Pancreas (tissue), 10 donors: Measurements from ENCODE around the gene C8G. TPM values are rescaled to one million over a fixed set of nuclear protein-coding genes. Genes with fewer than 3 reads are reported as not detected.

ENCODE experiments used
- ATAC-seq, 4 donors: fragments of 200-7000 bp; cut with Tn5 transposase; one replicate each; pipeline versions ENCODE4 v1.8.0 to v1.9.1; 2020; ENCODE audit warnings: mild to moderate bottlenecking in 4 of 4, moderate library complexity in 4 of 4
- DNase-seq, 6 donors: peaks; one replicate each; pipeline ENCODE4 v3.0.0-alpha.2; 2020
- FAIRE-seq: peaks from 2 replicates; lab custom pipeline; 2012; peaks lifted over from hg19 to GRCh38; lab: Jason Lieb, UNC
- H3K27ac ChIP-seq, 4 donors: fragments of 200-600 bp; sonication (generic); 1 replicate in 3 of 4; 2 replicates in 1 of 4; pipeline versions ENCODE4 v1.5.0 to v1.8.0; 2020
- H3K27me3 ChIP-seq, 4 donors: fragments of 200-600 bp; one replicate each; pipeline ENCODE4 v1.8.0; 2021
- H3K36me3 ChIP-seq, 3 donors: fragments of 200-600 bp; sonication (generic) in 1 of 3; one replicate each; pipeline versions ENCODE4 v1.5.0 to v1.8.0; 2020 to 2021
- H3K4me1 ChIP-seq, 3 donors: fragments of 200-600 bp; one replicate each; pipeline ENCODE4 v1.8.0; 2021
- H3K4me3 ChIP-seq, 4 donors: fragments of 200-600 bp; sonication (generic) in 2 of 4; one replicate each; pipeline versions ENCODE4 v1.5.0 to v1.8.0; 2020 to 2021
- H3K9me3 ChIP-seq, 4 donors: fragments of 200-600 bp; one replicate each; pipeline ENCODE4 v1.8.0; 2021
- WGBS, 2 donors: extraction: QIAGEN DNeasy Blood & Tissue Kit; methylation state at CpG; one replicate each; pipeline ENCODE4 v1.1.7; 2013; 5-methylcytosine and 5-hydroxymethylcytosine counted together
- intact Hi-C, 3 donors: fragments of 100-400 bp; cut with DNase I; formaldehyde crosslinking; loops; one replicate each; pipeline versions ENCODE4 v1.11.1 to v1.14.2; 2022
- polyA plus RNA-seq, 2 donors: library from polyadenylated mRNA; stranded (reverse); fragments of 200-250 nt; gene quantifications; one replicate each; pipeline ENCODE4 v1.2.3, GENCODE V29; 2013
- total RNA-seq, 6 donors: library from RNA; stranded (reverse); fragmentation: NEBNext Ultra II Directional in 4 of 6; extraction: Animal tissue kit (Norgen Biotek cat#: 25700) in 4 of 6; gene quantifications; one replicate each; pipeline versions ENCODE4 v1.2.1 to v1.2.4, GENCODE V29; 2021 to 2023
- TF ChIP-seq, protein P1 (sequence below), 4 donors: fragments of 200-600 bp; sonication (generic) in 3 of 4; IDR thresholded peaks; one replicate each; pipeline versions ENCODE4 v1.5.0 to v1.8.0; 2021; ENCODE audit warnings: antibody characterized with exemption in 4 of 4
- donor health status: healthy with polysubstance abuse.
- donor health status: DM: no; HTN: no; CAD: no; lungs with moderate emphysema.
- donor health status: DM: no; HTN: no; CAD: no.
- donor health status: control.
- donor health status: control.
- donor health status: Bipolar disorder and iron deficiency.
- donor health status: DM: yes; HTN: yes; CAD: no.
- donor health status: DM: no; HTN: no; CAD: no.
- donor health status: DM: no; HTN: no; CAD: no.
- donor health status: DM: yes; HTN: yes; CAD: no.

Gene C8G
- total and polyA plus RNA-seq, 8 donors, result 0.24 to 5.0 (median 0.84) TPM; not detected in 1

DNA sequence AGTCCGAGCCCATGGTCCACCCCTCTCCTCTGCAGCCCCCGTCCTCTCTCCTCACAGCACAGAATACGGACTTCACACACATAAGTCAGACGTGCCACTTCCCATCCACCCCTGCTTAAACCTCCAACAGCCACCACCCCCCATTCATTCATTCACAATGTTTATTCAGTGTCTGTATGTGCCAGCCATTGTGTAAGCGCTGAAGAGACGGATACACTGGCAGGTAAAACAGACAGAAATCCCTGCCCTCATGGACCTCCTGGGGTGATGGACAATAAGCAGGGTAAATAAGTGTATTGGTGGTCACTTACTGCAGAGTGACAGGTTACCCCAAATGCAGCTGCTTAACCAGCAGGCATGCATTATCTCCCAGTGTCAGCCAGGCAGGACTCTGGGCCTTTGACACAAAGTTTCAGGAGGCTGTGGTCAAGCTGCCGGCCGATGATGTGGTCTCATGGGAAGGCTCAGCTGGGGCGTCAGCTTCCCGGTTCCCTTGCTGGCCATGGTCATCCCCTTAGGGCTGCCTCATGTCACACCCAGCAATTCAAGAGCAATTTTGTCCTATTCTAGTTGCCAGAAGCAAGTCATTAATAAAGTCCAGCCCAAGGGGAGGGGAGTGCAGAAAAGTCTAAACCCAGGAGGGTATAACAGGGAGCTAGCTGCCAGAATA, 45.3 kb downstream of the C8G start:
- 81 to 84% methylated on average over 10 of the region's 10 CpGs for WGBS, 2 donors
- H3K27ac ChIP-seq, result no peak overlapping the region
- TF ChIP-seq, protein P1, sequence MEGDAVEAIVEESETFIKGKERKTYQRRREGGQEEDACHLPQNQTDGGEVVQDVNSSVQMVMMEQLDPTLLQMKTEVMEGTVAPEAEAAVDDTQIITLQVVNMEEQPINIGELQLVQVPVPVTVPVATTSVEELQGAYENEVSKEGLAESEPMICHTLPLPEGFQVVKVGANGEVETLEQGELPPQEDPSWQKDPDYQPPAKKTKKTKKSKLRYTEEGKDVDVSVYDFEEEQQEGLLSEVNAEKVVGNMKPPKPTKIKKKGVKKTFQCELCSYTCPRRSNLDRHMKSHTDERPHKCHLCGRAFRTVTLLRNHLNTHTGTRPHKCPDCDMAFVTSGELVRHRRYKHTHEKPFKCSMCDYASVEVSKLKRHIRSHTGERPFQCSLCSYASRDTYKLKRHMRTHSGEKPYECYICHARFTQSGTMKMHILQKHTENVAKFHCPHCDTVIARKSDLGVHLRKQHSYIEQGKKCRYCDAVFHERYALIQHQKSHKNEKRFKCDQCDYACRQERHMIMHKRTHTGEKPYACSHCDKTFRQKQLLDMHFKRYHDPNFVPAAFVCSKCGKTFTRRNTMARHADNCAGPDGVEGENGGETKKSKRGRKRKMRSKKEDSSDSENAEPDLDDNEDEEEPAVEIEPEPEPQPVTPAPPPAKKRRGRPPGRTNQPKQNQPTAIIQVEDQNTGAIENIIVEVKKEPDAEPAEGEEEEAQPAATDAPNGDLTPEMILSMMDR (IDR thresholded peaks at IDR 0.05), result no peak
- no peaks in the 10 kb centered on the region for H3K9me3 ChIP-seq
- no peaks in the 10 kb centered on the region for H3K27me3 ChIP-seq
- FAIRE-seq (no peak), DNase-seq (no peak), ATAC-seq (no peak)
- peaks cover 0 to 7% (median 7%) of the 10 kb centered on the region in 3 donors for H3K4me1 ChIP-seq
- H3K36me3 ChIP-seq, result no peaks in the 10 kb centered on the region
- intact Hi-C loops, result no loop called here
- no peak overlapping the region for H3K4me3 ChIP-seq

DNA sequence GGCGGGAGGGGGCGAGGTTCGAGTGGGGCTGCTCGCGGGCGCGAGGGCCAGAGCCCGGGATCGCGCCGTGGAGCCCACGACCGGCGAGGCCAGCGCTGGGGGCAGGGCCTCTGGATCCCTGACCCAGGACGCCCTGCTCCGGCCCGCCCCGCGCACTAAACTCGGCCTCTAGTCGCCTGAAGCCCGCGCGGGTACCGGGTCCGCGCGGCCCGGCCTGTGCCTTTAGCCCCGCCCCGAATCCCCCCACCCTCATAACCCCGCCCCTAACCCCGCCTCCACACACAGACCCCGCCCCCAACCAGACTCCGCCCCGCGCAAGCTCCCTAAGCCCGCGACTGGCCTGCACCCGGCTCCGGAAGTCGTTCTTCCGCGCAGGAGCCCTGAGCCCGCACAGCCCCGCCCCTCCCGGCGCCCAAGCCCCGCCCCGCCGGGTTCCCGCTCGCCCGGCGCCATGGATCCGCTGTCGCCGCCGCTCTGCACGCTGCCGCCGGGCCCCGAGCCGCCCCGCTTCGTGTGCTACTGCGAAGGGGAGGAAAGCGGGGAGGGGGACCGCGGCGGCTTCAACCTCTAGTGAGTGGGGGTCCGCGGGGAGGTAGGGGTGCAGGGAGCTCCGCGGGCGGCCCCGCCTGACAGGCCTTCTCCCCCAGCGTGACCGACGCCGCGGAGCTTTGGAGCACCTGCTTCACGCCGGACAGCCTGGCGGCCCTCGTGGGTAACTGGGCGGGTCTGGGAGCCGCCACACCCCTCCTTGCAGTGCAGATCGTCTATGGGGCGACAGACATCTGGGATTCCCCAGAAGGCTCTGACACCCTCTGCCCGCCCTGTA, 47.2 kb downstream of the C8G start, which contains the start of gene PAXX:
Gene PAXX (plus strand): TSS at position 430 of the 826 bp plus-strand sequence. CDS start 22 bp downstream, at position 452.
- DNase-seq, result peak; percentile 91 to 98 (median 94)
- H3K27me3 ChIP-seq, result no peaks in the 10 kb centered on the region
- intact Hi-C loops, result no loop called here
- peaks cover 0 to 7% (median 7%) of the 10 kb centered on the region in 3 donors for H3K4me1 ChIP-seq
- ATAC-seq, result peak; percentile 95 to 96 (median 96)
- WGBS, 2 donors, result 0 to 1% methylated on average over 38 to 92 of the region's 92 CpGs
- peak within 1 kb of the TSS; percentile 42 to 88 (median 68) for H3K27ac ChIP-seq
- peak within 1 kb of the TSS; percentile 79 to 91 (median 85) for H3K4me3 ChIP-seq
- no peaks in the 10 kb centered on the region for H3K36me3 ChIP-seq
- TF ChIP-seq, protein P1 (IDR thresholded peaks at IDR 0.05), result no peak
- H3K9me3 ChIP-seq, result no peaks in the 10 kb centered on the region
- no peak for FAIRE-seq

DNA sequence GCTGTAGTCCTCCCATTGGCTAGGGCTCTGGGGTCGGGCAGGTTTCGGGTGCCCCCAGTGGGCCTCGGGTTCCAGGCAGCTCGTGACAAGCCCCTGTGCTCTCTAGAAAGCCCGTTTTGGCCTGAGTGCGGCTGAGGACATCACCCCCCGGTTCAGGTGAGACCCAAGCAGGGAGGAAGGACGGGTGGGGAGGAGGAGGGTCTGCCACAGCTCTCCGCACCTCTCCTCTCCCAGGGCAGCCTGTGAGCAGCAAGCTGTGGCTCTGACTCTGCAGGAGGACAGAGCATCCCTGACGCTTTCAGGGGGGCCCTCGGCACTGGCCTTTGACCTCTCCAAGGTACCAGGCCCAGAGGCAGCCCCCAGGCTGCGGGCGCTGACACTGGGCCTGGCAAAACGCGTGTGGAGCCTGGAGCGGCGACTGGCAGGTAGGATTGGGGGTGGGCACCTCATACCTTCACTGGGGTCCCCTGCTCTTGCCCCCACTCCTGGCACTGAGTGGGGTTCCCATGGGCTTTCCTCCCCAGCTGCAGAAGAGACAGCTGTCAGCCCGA, 47.9 kb downstream of the C8G start:
- peak overlapping the region in 3 of 4 donors; percentile 35 to 88 (median 82) for H3K27ac ChIP-seq
- peak overlapping the region; percentile 79 to 91 (median 85) for H3K4me3 ChIP-seq
- peaks cover 0 to 7% (median 7%) of the 10 kb centered on the region in 3 donors for H3K4me1 ChIP-seq
- intact Hi-C loops, result no loop called here
- ATAC-seq (no peak), FAIRE-seq (no peak), DNase-seq (no peak)
- WGBS, 2 donors, result 30 to 32% methylated on average over 12 to 18 of the region's 18 CpGs
- no peaks in the 10 kb centered on the region for H3K27me3 ChIP-seq
- TF ChIP-seq, protein P1 (IDR thresholded peaks at IDR 0.05), result no peak
- no peaks in the 10 kb centered on the region for H3K9me3 ChIP-seq
- no peaks in the 10 kb centered on the region for H3K36me3 ChIP-seq

DNA sequence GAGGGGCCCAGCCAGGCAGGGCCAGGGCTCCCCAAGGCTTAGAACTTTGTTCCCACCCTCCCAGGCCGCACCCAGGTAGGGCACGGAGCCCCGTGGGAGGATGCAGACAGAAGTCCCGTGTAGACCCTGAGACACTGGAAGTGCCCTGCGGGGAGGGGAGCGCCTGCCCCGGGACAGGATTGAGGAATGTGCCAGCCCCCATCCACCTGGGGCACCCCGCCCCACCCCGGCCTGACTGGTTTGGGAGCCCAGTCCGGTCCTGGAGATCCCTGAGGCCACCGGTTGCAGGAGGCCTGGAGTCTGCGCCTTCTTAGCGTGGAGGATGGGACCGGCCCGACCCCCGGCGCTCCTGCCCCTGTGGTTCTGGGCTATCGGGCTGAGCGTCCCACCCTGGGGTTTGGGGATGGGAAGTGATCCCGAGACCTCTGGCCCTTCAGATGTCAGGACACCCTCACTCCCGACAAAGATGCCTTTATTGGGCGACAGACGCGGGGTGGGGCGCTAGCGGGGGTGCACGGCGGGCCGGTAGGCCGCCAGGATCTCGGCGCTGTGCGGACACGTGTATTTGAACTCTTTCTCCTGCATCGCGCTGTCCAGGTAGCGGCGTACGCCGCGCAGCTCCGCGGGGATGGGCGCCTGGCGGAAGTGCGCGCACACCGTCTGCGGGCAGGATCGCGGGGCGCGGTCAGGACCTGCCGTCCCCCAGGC, 49.3 kb downstream of the C8G start:
- WGBS, 2 donors, result 79 to 80% methylated on average over 46 to 54 of the region's 54 CpGs
- Histone ChIP-seq H3K27me3 (no peaks in the 10 kb centered on the region), H3K4me3 (no peak overlapping the region), H3K9me3 (no peaks in the 10 kb centered on the region), H3K36me3 (no peaks in the 10 kb centered on the region), H3K4me1 (peaks cover 0 to 7% (median 7%) of the 10 kb centered on the region in 3 donors), H3K27ac (no peak overlapping the region)
- TF ChIP-seq, protein P1 (IDR thresholded peaks at IDR 0.05), result no peak
- FAIRE-seq (no peak), ATAC-seq (no peak), DNase-seq (no peak)
- intact Hi-C loops, result no loop called here
